T47D (cell line): ENCODE measurements around the gene HTR2B.
"Not testable (repeated sequence)": the region's sequence is repeated elsewhere in the genome, so short reads cannot be mapped to it uniquely, and the experiment has no call there.

Experiments used
- DNase-seq, 2 experiments: peaks; one replicate each; pipeline versions ENCODE4 v3.0.0 to v3.0.0-alpha.2; 2011 to 2012; ENCODE audit warnings: low read depth in 1 of 2, low spot score in 1 of 2
- JUND ChIP-seq: IDR thresholded peaks from 2 replicates; pipeline ENCODE4 v1.6.1; 2012; ENCODE audit warnings: low read depth
- in situ Hi-C: cut with HindIII; loops from 2 replicates; pipeline ENCODE4 v1.10.0; 2016; ENCODE audit warnings: low sequenced_read_pairs, low pct_unique_long_range_greater_than_20kb

The HTR2B gene

DNA sequence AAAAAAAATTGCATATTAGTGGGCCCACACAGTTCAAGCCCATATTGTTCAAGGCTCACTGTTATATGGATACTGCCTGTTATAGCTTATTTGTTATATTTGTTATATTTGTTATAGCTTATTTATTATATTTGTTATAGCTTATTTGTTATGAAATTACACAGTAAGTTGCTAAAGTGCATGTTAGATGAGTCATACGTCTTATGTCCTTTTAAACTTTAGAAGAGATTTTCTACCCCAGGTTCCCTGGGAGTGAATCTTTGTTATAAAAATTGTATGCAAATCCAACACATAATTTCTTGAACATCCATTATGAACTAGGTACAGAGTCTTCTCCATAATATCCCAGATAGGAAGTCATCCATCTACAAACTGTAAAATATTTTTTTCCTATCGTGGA is 22.1 kb downstream of the HTR2B start:
- DNase-seq: no peak
- in situ Hi-C loops: no loop called here
- no peak for TF ChIP-seq JUND

DNA sequence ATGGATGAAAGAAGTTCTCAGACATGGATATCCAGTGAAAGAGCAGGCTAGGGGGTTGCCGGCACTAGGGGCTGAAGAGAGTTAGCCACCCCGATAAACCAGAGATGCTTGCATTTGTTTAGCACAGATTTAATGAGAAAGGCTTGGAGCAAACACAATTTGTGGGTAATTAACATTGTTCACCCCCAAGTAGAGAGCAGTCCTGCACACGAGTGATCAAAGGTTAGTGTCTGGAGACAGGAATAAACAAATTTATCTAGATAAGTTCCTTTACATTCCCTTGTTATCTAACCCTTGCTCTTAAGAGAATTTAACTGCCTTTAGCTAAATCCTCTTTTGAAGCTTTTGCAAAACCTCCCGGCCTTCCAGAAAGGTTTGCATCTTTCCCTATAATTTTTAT is 23.9 kb downstream of the HTR2B start:
- TF ChIP-seq JUND: no peak
- DNase-seq: no peak
- in situ Hi-C loops: no loop called here

DNA sequence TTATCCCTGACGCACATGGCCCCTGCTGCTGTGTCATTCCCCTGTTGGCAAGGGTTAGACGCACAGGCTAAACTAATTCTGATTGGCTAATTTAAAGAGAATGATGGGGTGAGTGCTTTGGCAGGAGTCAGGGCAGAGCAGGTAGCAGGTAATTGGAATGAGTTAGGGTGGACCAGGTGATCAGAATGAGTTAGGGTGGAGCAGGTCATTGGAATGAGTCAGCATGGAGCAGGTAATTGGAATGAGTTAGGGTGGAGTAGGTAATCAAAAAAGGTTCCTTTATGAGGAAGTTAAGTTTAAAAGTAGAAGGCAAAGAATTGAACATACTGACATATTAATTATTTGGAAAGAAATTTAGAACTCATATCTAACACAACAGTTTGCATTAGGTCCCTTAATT is 24.5 kb downstream of the HTR2B start:
- in situ Hi-C loops, DNase-seq: not testable (repeated sequence)

- no peak for TF ChIP-seq JUND
- no peak for DNase-seq
- in situ Hi-C loops: no loop called here
These were observed 24.9 kb downstream of the HTR2B start for GRCh38 chr2:231099918-231100317.

GRCh38 chr2:231094736-231095346 is 30.0 kb downstream of the HTR2B start:
- in situ Hi-C loops: no loop called here
- no peak for DNase-seq
- no peak for TF ChIP-seq JUND

GRCh38 chr2:231093933-231094332 is 30.9 kb downstream of the HTR2B start:
- in situ Hi-C loops: no loop called here
- TF ChIP-seq JUND: no peak
- no peak for DNase-seq

GRCh38 chr2:231088754-231089153 is 36.1 kb downstream of the HTR2B start:
- DNase-seq: no peak
- in situ Hi-C loops: no loop called here
- TF ChIP-seq JUND: no peak

- TF ChIP-seq JUND: no peak
- DNase-seq: no peak
- in situ Hi-C loops: no loop called here
These were observed 40.3 kb downstream of the HTR2B start for GRCh38 chr2:231084565-231084964.

DNA sequence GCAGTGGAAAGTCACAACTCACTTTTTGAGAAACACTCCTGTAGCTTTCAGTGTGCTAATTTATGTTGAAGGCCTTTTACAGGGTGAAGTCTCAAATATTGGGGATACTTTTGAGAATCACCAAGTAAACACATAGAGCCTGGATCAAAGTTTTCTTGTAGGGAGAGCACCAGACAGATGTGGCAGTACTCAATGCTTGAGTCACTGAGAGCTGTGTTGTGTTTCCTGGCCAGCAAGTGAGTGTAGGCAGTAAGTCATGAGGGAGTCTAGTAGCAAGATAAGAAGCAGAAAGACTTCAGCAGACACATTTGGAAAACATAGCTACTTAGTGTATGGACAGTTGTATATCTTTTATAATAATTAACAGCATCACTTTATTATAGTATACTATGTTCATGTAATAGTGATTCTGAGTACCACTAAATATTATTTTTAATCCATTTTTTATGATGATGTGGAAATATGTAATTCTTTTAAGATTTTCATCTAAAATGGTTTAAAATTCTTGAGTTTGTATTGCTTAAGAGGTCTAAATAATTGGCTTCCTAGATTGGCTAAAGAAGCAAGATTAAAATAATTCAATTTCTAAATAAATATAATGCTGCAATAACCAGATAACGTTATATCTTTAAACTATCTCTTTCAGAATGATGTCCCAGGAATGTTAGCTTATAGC is 55.3 kb downstream of the HTR2B start:
- in situ Hi-C loops: no loop called here
- no peak for DNase-seq
- no peak for TF ChIP-seq JUND

GRCh38 chr2:231068525-231069222 is 56.2 kb downstream of the HTR2B start:
- no peak for DNase-seq
- TF ChIP-seq JUND: no peak
- in situ Hi-C loops: no loop called here

GRCh38 chr2:231067531-231067930 is 57.3 kb downstream of the HTR2B start:
- DNase-seq, in situ Hi-C loops: not testable (repeated sequence)

GRCh38 chr2:231065966-231066365 is 58.9 kb downstream of the HTR2B start:
- no peak for DNase-seq
- TF ChIP-seq JUND: no peak
- in situ Hi-C loops: no loop called here

GRCh38 chr2:231063347-231063746 is 61.5 kb downstream of the HTR2B start:
- in situ Hi-C loops: no loop called here
- no peak for DNase-seq
- no peak for TF ChIP-seq JUND
